ENCODE results near the gene SPACA6.
"Not testable (repeated sequence)": the region's sequence is repeated elsewhere in the genome, so short reads cannot be mapped to it uniquely, and the experiment has no call there.

Gene SPACA6

GRCh38 chr19:51706885-51707284 lies 13.8 kb downstream of the SPACA6 start:
- no peak for DNase-seq

GRCh38 chr19:51708811-51709210 lies 15.7 kb downstream of the SPACA6 start:
- no peak for DNase-seq

GRCh38 chr19:51709575-51709974 lies 16.4 kb downstream of the SPACA6 start:
- DNase-seq: no peak

GRCh38 chr19:51710163-51710562 lies 17.0 kb downstream of the SPACA6 start:
- no peak for DNase-seq

- DNase-seq: no peak
Measured at GRCh38 chr19:51711702-51712101, 18.6 kb downstream of the SPACA6 start.

GRCh38 chr19:51712461-51713081 lies 19.4 kb downstream of the SPACA6 start:
- no peak for DNase-seq

- no peak for DNase-seq
Measured at GRCh38 chr19:51713319-51714285, 20.5 kb downstream of the SPACA6 start.

GRCh38 chr19:51714848-51715247 lies 21.7 kb downstream of the SPACA6 start:
- DNase-seq: no peak

GRCh38 chr19:51715850-51716249 lies 22.7 kb downstream of the SPACA6 start:
- DNase-seq: no peak

- DNase-seq: no peak
Measured at GRCh38 chr19:51716925-51717324, 23.8 kb downstream of the SPACA6 start.

GRCh38 chr19:51719251-51719988 lies 26.3 kb downstream of the SPACA6 start:
- no peak for DNase-seq

GRCh38 chr19:51721905-51722304 lies 28.8 kb downstream of the SPACA6 start:
- no peak for DNase-seq

- no peak for DNase-seq
Measured at GRCh38 chr19:51722492-51722891, 29.4 kb downstream of the SPACA6 start.

- DNase-seq: no peak
Measured at GRCh38 chr19:51724543-51724942, 31.4 kb downstream of the SPACA6 start.

GRCh38 chr19:51726049-51726448 lies 32.9 kb downstream of the SPACA6 start:
- DNase-seq: no peak

- no peak for DNase-seq
Measured at GRCh38 chr19:51727349-51727880, 34.3 kb downstream of the SPACA6 start.

GRCh38 chr19:51729781-51730180 lies 36.7 kb downstream of the SPACA6 start:
- DNase-seq: no peak

- DNase-seq: no peak
Measured at GRCh38 chr19:51733742-51734522, 40.8 kb downstream of the SPACA6 start.

- no peak for DNase-seq
Measured at GRCh38 chr19:51735759-51736449, 42.8 kb downstream of the SPACA6 start.

GRCh38 chr19:51737389-51737788 lies 44.3 kb downstream of the SPACA6 start:
- no peak for DNase-seq

GRCh38 chr19:51737924-51738323 lies 44.8 kb downstream of the SPACA6 start:
- no peak for DNase-seq

GRCh38 chr19:51738523-51738922 lies 45.4 kb downstream of the SPACA6 start:
- DNase-seq: not testable (repeated sequence)
